Heart right ventricle (tissue), 16 donors: ENCODE results near the gene LRP1B. TPM values are rescaled to one million over a fixed set of nuclear protein-coding genes. Genes with fewer than 3 reads are reported as not detected.

ENCODE experiments used
- ATAC-seq, 8 donors: fragments of 200-7000 bp; cut with Tn5 transposase; one replicate each; pipeline ENCODE4 v1.9.1; 2020; ENCODE audit warnings: mild to moderate bottlenecking in 8 of 8, moderate library complexity in 8 of 8, moderate number of reproducible peaks in 1 of 8
- DNase-seq, 2 donors: peaks; one replicate each; pipeline ENCODE4 v3.0.0-alpha.2; 2020
- H3K27ac ChIP-seq, 10 donors: fragments of 200-600 bp; sonication (generic) in 2 of 10; one replicate each; pipeline versions ENCODE4 v1.5.0 to v1.8.0; 2020 to 2022; ENCODE audit warnings: mild to moderate bottlenecking in 3 of 10
- H3K27me3 ChIP-seq, 7 donors: fragments of 200-600 bp; one replicate each; pipeline ENCODE4 v1.8.0; 2021 to 2022; ENCODE audit warnings: mild to moderate bottlenecking in 2 of 7
- H3K36me3 ChIP-seq, 9 donors: fragments of 200-600 bp; sonication (generic) in 1 of 9; one replicate each; pipeline versions ENCODE4 v1.5.0 to v1.8.0; 2020 to 2022; ENCODE audit warnings: mild to moderate bottlenecking in 2 of 9
- H3K4me1 ChIP-seq, 9 donors: fragments of 200-600 bp; sonication (generic) in 1 of 9; one replicate each; pipeline versions ENCODE4 v1.5.0 to v1.8.0; 2020 to 2022; ENCODE audit warnings: mild to moderate bottlenecking in 4 of 9
- H3K4me3 ChIP-seq, 10 donors: fragments of 200-600 bp; sonication (generic) in 2 of 10; one replicate each; pipeline versions ENCODE4 v1.5.0 to v1.8.0; 2020 to 2022; ENCODE audit warnings: mild to moderate bottlenecking in 7 of 10, moderate library complexity in 2 of 10
- H3K9me3 ChIP-seq, 11 donors: fragments of 200-600 bp in 10 of 11; sonication (generic) in 2 of 11; one replicate each; pipeline versions ENCODE4 v1.5.0 to v1.8.0; 2013 to 2022; ENCODE audit warnings: mild to moderate bottlenecking in 2 of 11, control low read depth in 1 of 11, moderate library complexity in 1 of 11
- WGBS, 2 donors: extraction: QIAGEN DNeasy Blood & Tissue Kit; methylation state at CpG; one replicate each; pipeline ENCODE4 v1.1.7; 2013; ENCODE audit warnings: inconsistent platforms in 1 of 2; 5-methylcytosine and 5-hydroxymethylcytosine counted together
- intact Hi-C, 10 donors: fragments of 100-400 bp; cut with DNase I; formaldehyde crosslinking; loops; one replicate each; pipeline versions ENCODE4 v1.11.1 to v1.14.2; 2022
- polyA plus RNA-seq, 2 donors: library from polyadenylated mRNA; stranded (reverse); fragments of 200-250 nt; gene quantifications; one replicate each; pipeline ENCODE4 v1.2.3, GENCODE V29; 2013
- total RNA-seq, 10 donors: library from RNA; stranded (reverse); fragmentation: NEBNext Ultra II Directional in 3 of 10; extraction: Animal tissue kit (Norgen Biotek cat#: 25700) in 3 of 10; gene quantifications; one replicate each; pipeline versions ENCODE4 v1.2.1 to v1.2.4, GENCODE V29; 2021 to 2023
- TF ChIP-seq, protein P1 (sequence below), 9 donors: fragments of 200-600 bp; sonication (generic) in 2 of 9; IDR thresholded peaks; one replicate each; pipeline versions ENCODE4 v1.5.0 to v1.8.0; 2021 to 2022; ENCODE audit warnings: antibody characterized with exemption in 9 of 9, mild to moderate bottlenecking in 5 of 9, moderate library complexity in 1 of 9
- donor health status: Arrhythmogenic right ventricular cardiomyopathy.
- donor health status: ischemic (EF 13 %, LVEDD 7.1; RV severe dilation, severe dysfunction).
- donor health status: healthy with polysubstance abuse.
- donor health status: DM: no; HTN: yes; CAD: no.
- donor health status: DM: no; HTN: no; CAD: no.
- donor health status: ischemic (EF 25% LVEDD 6.9; RV normal size, moderate dysfunction).
- donor health status: ischemic (EF 25% LVEDD 5.7; RV mildly dilated, moderate dysfunction).
- donor health status: healthy.
- donor health status: DM: yes; HTN: yes; CAD: no.
- donor health status: Ischemic cardiomyopathy.
- donor health status: ischemic (EF 35%, LVEDD 5.7; RV mildly dilated, moderate dysfunction).
- donor health status: nonischemic (EF 11% LVEDD 7.7; RV severe dilation, severe dysfunction).
- donor health status: DM: yes; HTN: yes; CAD: no.
- donor health status: PGD.
- donor health status: ischemic (EF 29% LVEDD 5.4; RV normal size, mild dysfunction).
- donor health status: nonischemic (EF 23%, LVEDD 6.1; RV moderate dilation, normal function).

The LRP1B gene
- total and polyA plus RNA-seq, 12 donors, result 0.02 to 0.27 (median 0.14) TPM; not detected in 1

DNA sequence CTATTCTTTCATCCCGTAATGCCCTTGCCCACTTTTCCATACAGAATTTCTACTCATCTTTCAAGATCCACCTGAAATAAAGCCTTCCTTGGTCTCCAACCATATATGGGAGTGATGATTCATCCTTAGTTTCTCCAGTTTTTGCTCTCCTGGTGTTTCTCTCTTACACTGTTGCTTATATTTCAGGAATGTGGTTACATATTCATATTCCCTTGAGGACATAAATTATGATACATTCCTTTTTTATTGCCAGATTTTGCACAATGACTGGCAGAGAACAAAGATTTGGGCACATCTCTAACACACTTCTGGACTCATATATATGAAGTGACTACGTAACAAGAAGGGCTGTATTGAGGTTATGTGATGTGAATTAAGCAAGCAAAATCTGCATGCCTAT is 1777.3 kb downstream of the LRP1B start:
- H3K9me3 ChIP-seq, result no peaks in the 10 kb centered on the region
- 41 to 44% methylated on average over 2 of the region's 2 CpGs for WGBS, 2 donors
- TF ChIP-seq, protein P1, sequence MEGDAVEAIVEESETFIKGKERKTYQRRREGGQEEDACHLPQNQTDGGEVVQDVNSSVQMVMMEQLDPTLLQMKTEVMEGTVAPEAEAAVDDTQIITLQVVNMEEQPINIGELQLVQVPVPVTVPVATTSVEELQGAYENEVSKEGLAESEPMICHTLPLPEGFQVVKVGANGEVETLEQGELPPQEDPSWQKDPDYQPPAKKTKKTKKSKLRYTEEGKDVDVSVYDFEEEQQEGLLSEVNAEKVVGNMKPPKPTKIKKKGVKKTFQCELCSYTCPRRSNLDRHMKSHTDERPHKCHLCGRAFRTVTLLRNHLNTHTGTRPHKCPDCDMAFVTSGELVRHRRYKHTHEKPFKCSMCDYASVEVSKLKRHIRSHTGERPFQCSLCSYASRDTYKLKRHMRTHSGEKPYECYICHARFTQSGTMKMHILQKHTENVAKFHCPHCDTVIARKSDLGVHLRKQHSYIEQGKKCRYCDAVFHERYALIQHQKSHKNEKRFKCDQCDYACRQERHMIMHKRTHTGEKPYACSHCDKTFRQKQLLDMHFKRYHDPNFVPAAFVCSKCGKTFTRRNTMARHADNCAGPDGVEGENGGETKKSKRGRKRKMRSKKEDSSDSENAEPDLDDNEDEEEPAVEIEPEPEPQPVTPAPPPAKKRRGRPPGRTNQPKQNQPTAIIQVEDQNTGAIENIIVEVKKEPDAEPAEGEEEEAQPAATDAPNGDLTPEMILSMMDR (IDR thresholded peaks at IDR 0.05), result no peak

DNA sequence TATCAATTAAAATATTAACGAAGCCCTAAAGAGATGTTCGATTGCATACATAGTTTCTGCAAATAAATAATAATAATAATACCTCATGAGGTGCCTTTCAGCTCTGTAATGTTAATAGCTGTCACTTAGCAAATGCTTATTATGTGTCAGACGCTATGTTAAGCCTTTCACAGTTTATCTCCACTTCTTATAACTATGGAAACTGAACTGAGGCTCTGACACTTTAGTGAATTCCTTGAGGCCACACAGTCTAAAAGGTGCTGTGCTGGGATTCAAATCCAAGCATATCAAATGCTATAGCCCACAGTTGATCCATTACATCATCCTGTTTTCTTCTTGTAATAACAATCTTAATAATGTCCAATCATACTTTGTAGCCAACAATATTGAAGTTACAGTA is 1779.1 kb downstream of the LRP1B start:
- no peak for ATAC-seq
- H3K9me3 ChIP-seq, result no peaks in the 10 kb centered on the region
- TF ChIP-seq, protein P1 (IDR thresholded peaks at IDR 0.05), result no peak
- H3K27ac ChIP-seq, result no peak overlapping the region
- H3K4me1 ChIP-seq, result no peaks in the 10 kb centered on the region
- H3K36me3 ChIP-seq, result no peaks in the 10 kb centered on the region
- WGBS, 2 donors, result 63 to 64% methylated on average over 3 of the region's 3 CpGs
- no peak overlapping the region for H3K4me3 ChIP-seq
- intact Hi-C loops, result no loop called here
- DNase-seq, result no peak
- H3K27me3 ChIP-seq, result no peaks in the 10 kb centered on the region

More for the DNA sequence above, 1777.3 kb downstream of the LRP1B start:
- no peaks in the 10 kb centered on the region for H3K4me1 ChIP-seq
- DNase-seq, result no peak
- no peaks in the 10 kb centered on the region for H3K27me3 ChIP-seq
- no peak overlapping the region for H3K27ac ChIP-seq
- intact Hi-C loops, result no loop called here
- no peak for ATAC-seq
- H3K4me3 ChIP-seq, result no peak overlapping the region
- no peaks in the 10 kb centered on the region for H3K36me3 ChIP-seq

- Histone ChIP-seq H3K9me3 (no peaks in the 10 kb centered on the region), H3K27me3 (no peaks in the 10 kb centered on the region), H3K27ac (no peak overlapping the region), H3K36me3 (no peaks in the 10 kb centered on the region), H3K4me1 (no peaks in the 10 kb centered on the region), H3K4me3 (no peak overlapping the region)
- TF ChIP-seq, protein P1 (IDR thresholded peaks at IDR 0.05), result no peak
- no peak for DNase-seq
- ATAC-seq, result no peak
- 75 to 81% methylated on average over 3 of the region's 3 CpGs for WGBS, 2 donors
- intact Hi-C loops, result no loop called here
Measured at GRCh38 chr2:140349695-140350094, 1781.1 kb downstream of the LRP1B start.

- Histone ChIP-seq H3K27me3 (no peaks in the 10 kb centered on the region), H3K4me1 (no peaks in the 10 kb centered on the region), H3K9me3 (no peaks in the 10 kb centered on the region), H3K27ac (no peak overlapping the region), H3K4me3 (no peak overlapping the region), H3K36me3 (no peaks in the 10 kb centered on the region)
- no peak for DNase-seq
- ATAC-seq, result no peak
- 52 to 53% methylated on average over 4 of the region's 4 CpGs for WGBS, 2 donors
- intact Hi-C loops, result no loop called here
- TF ChIP-seq, protein P1 (IDR thresholded peaks at IDR 0.05), result no peak
Measured at GRCh38 chr2:140348826-140349225, 1782.0 kb downstream of the LRP1B start.
